Activated T-helper 2 cell treated with anti-CD3 and anti-CD28 coated beads, Interferon-gamma antibody, Interleukin-2, Interleukin-4, amounts not matched to agents 10 μg/mL and 5 μg/mL and 100 μg/mL, durations not matched to agents 14 hours and 24 hours and 36 hours (primary cell): ENCODE results near the gene DEFB112. TPM values are rescaled to one million over a fixed set of nuclear protein-coding genes. Genes with fewer than 3 reads are reported as not detected.

Experiments
- DNase-seq: peaks from one replicate; pipeline ENCODE4 v3.0.0; 2021; ENCODE audit warnings: low spot score
- H3K27ac Mint-ChIP-seq: one replicate; pipeline ENCODE4 v1.8.0; 2021; ENCODE audit warnings: mixed read lengths
- H3K27me3 Mint-ChIP-seq: one replicate; pipeline ENCODE4 v1.8.0; 2021; ENCODE audit warnings: low read depth, mixed read lengths
- H3K36me3 Mint-ChIP-seq: one replicate; pipeline ENCODE4 v1.8.0; 2021; ENCODE audit warnings: low read depth, mixed read lengths
- H3K4me1 Mint-ChIP-seq: one replicate; pipeline ENCODE4 v1.8.0; 2021; ENCODE audit warnings: low read depth, mixed read lengths
- H3K4me3 Mint-ChIP-seq: one replicate; pipeline ENCODE4 v1.8.0; 2021; ENCODE audit warnings: low read depth, mild to moderate bottlenecking, moderate library complexity, mixed read lengths
- H3K9me3 Mint-ChIP-seq: one replicate; pipeline ENCODE4 v1.8.0; 2021; ENCODE audit warnings: mixed read lengths
- intact Hi-C: fragments of 100-400 bp; cut with micrococcal nuclease; formaldehyde crosslinking; loops from one replicate; pipeline ENCODE4 v1.15.1; 2023
- total RNA-seq: library from RNA; stranded (reverse); gene quantifications from 2 replicates; pipeline ENCODE4 v1.2.3, GENCODE V29; 2022

The DEFB112 gene
- total RNA-seq: not detected in 2 replicates

DNA sequence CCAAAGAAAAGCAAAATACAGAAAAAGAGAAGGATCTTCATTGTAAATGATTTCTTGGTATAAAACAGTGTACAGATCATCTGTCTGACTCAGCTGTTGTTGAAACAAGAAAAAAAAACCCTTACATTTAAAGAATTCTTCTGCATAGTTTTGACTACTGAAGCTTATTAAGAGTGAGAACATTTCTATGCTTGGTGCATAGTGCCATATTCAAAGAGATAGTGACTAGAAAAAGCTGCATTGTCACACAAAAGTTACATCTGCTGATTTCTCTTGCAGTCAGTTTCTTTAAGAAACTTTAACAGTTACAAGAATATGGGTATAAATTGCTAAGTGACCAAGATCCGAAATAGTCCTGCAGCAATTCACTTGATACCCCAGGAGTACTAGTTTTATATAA lies at the start of gene DEFB112:
Gene DEFB112, minus strand, starts transcription at position 101 of the 400 bp plus-strand sequence. Its CDS starts 60 bp downstream, at position 41.
- H3K4me3 Mint-ChIP-seq: no peak within 1 kb of the TSS
- H3K27ac Mint-ChIP-seq: no peak within 1 kb of the TSS
- no peak for DNase-seq
- intact Hi-C loops: no loop called here
- no peaks in the 10 kb centered on the region for H3K9me3 Mint-ChIP-seq
- no peaks in the 10 kb centered on the region for H3K27me3 Mint-ChIP-seq
- H3K36me3 Mint-ChIP-seq: no peaks in the 10 kb centered on the region
- no peaks in the 10 kb centered on the region for H3K4me1 Mint-ChIP-seq

DNA sequence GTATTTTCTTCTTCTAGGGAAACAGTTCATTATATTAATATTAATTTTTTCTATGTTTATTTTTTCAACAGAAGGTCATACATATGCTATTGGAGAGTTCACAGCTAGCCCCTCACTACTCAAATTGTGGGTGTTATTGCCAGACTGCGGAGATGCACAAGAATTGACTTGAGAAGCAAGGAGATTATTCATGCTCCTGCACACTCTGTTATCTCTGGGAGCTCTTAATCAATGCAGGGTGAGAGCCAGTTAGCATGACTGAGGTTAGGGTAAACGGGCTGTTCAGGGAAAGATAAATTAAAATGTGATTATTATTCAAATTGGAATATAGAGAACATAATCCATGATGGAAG lies 48.9 kb upstream of the DEFB112 start:
- intact Hi-C loops: no loop called here

GRCh38 chr6:50097966-50098640 lies 48.4 kb upstream of the DEFB112 start:
- DNase-seq: no peak
- Mint-ChIP-seq H3K4me1 (no peaks in the 10 kb centered on the region), H3K27ac (no peak overlapping the region), H3K27me3 (no peaks in the 10 kb centered on the region), H3K4me3 (no peak overlapping the region), H3K9me3 (no peaks in the 10 kb centered on the region), H3K36me3 (no peaks in the 10 kb centered on the region)
- intact Hi-C loops: no loop called here

More for the DNA sequence above, 48.9 kb upstream of the DEFB112 start:
- no peaks in the 10 kb centered on the region for H3K27me3 Mint-ChIP-seq
- H3K4me1 Mint-ChIP-seq: no peaks in the 10 kb centered on the region
- H3K36me3 Mint-ChIP-seq: no peaks in the 10 kb centered on the region
- no peak overlapping the region for H3K27ac Mint-ChIP-seq
- no peak overlapping the region for H3K4me3 Mint-ChIP-seq
- no peaks in the 10 kb centered on the region for H3K9me3 Mint-ChIP-seq
- DNase-seq: no peak

DNA sequence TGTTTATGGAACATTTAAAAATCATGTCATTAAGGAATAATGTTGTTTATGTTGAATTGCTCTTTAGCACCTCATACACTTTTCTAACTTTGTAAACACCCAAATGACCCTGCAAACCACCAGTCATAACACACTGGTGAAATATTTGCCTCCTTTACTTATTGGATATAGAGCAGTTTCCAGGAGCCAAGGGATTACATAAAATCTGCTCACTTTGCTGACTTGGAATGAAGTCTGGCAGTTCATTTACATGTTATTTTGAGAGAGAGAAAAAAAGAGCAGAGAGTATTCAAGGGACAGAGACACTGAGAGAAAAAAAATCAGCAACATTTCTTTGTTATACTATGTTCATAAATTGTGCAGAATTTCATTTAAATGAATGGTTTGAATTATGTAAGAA lies 46.6 kb upstream of the DEFB112 start:
- no peaks in the 10 kb centered on the region for H3K9me3 Mint-ChIP-seq
- H3K27me3 Mint-ChIP-seq: no peaks in the 10 kb centered on the region
- H3K4me1 Mint-ChIP-seq: no peaks in the 10 kb centered on the region
- DNase-seq: no peak
- H3K4me3 Mint-ChIP-seq: no peak overlapping the region
- no peak overlapping the region for H3K27ac Mint-ChIP-seq
- intact Hi-C loops: no loop called here
- H3K36me3 Mint-ChIP-seq: no peaks in the 10 kb centered on the region

DNA sequence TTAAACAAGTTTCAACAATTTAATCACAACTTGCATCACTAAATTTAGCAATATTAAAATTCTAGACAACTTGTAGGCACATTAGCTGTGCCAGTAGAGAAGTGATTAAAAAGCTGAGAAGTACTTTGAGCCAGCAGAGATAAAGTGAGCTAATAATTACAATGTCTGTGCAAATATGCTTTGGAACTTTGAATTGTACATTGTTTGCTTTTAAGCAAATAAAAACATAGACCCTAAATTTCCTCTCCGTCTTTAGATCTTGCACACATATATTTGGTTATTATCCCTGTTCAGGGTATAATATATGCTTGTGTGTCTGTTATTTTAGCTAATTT lies 44.2 kb upstream of the DEFB112 start:
- Mint-ChIP-seq H3K36me3 (no peaks in the 10 kb centered on the region), H3K27me3 (no peaks in the 10 kb centered on the region), H3K4me1 (no peaks in the 10 kb centered on the region), H3K27ac (no peak overlapping the region), H3K4me3 (no peak overlapping the region), H3K9me3 (no peaks in the 10 kb centered on the region)
- no peak for DNase-seq
- intact Hi-C loops: no loop called here

DNA sequence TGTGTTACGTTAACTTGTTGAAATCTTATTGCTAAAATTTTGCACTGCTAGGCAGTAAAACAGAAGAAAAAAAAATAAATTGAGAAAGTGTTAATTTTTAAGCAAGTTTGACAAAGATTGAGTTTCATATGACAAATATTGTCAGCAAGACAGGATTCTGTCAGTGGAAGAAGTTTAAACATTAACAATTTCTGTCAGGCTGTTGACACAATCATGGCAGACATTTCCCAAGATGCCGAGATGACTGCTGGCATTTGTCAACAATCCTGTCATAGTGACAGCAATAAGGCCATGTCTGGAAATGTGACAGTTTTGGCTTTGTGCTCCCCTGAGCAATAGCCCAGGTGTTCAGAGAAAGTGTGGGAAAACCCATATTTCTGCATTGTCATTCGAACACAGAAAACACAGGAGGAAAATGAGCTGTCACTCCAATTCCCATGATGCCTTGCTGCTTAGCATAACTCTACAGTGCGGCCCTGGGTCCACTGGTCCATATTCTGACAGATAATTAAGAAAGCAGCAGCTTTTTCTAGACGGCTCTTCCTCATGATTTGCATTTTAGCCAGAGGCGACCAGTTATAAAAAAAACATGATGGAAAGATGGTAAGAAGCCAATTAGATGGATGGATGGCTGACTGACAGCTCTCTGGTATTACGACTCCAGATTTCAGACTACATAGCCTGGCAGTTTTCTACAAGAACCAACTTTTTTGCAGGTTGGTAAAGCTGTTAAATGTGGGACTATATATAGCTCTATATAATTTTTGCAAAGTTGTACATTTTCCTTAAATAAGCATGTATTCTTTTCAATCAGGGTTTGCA lies 43.6 kb upstream of the DEFB112 start:
- Mint-ChIP-seq H3K9me3 (no peaks in the 10 kb centered on the region), H3K4me3 (no peak overlapping the region), H3K4me1 (no peaks in the 10 kb centered on the region), H3K27me3 (no peaks in the 10 kb centered on the region), H3K36me3 (no peaks in the 10 kb centered on the region), H3K27ac (no peak overlapping the region)
- no peak for DNase-seq
- intact Hi-C loops: no loop called here

GRCh38 chr6:50091641-50092040 lies 41.9 kb upstream of the DEFB112 start:
- H3K27ac Mint-ChIP-seq: no peak overlapping the region
- no peaks in the 10 kb centered on the region for H3K4me1 Mint-ChIP-seq
- no peaks in the 10 kb centered on the region for H3K9me3 Mint-ChIP-seq
- H3K27me3 Mint-ChIP-seq: no peaks in the 10 kb centered on the region
- no peak overlapping the region for H3K4me3 Mint-ChIP-seq
- DNase-seq: no peak
- intact Hi-C loops: no loop called here
- no peaks in the 10 kb centered on the region for H3K36me3 Mint-ChIP-seq

- Mint-ChIP-seq H3K27ac (no peak overlapping the region), H3K4me1 (no peaks in the 10 kb centered on the region), H3K9me3 (no peaks in the 10 kb centered on the region), H3K27me3 (no peaks in the 10 kb centered on the region), H3K4me3 (no peak overlapping the region), H3K36me3 (no peaks in the 10 kb centered on the region)
- intact Hi-C loops: no loop called here
- DNase-seq: no peak
These were observed 40.2 kb upstream of the DEFB112 start for GRCh38 chr6:50089911-50090310.

DNA sequence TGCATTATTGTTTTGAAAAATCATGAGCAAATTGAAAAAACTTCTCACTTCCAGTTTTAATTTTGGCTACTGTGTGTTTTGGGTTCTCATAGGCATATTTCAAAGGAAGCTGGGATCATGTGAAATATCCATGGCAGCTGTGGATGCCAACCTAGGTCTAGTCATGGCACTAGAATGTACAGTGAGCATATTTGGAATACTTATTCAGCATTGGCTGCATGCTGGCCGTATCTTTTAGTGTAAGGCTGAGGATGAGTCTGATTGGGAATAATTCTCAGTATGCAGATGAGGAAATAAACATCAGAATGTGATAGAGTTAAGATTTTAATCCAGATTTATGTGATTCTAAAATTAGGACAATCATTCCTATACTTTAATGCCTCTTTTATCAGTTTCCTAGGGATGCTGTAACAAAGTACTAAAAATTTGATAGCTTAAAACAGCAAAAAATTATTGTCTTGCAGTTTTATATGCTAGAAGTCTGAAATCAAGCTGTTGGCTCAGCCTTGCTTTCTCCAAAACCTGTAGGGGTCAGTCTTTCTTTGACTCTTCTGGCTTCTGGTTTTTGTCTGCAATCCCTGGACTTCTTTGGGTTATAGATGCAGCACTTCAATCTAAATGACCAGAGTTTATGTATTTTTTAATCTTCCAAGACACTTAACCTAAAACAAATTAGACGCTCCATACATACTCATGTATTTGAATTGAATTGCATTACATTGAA lies 37.7 kb upstream of the DEFB112 start:
- Mint-ChIP-seq H3K9me3 (no peaks in the 10 kb centered on the region), H3K36me3 (no peaks in the 10 kb centered on the region)

DNA sequence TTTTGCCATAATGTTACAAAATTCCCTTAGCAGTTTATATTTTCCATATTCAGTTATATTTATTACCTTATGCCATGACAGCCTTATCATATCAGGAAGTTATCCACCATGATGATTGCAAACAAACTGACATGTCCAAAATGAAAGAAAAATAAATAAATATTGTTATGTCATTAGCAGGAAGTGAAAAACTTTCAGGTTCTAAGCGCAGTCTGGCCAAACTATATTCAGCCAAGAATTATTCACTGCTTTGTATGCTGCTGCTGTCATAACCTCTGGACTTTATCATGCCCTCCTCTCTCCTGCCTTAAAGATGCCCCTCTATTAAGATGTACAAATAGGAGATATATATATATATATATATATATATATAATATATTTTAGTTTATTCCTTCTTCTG lies 27.7 kb upstream of the DEFB112 start:
- Mint-ChIP-seq H3K36me3 (no peaks in the 10 kb centered on the region), H3K4me1 (no peaks in the 10 kb centered on the region), H3K27me3 (no peaks in the 10 kb centered on the region), H3K9me3 (no peaks in the 10 kb centered on the region), H3K4me3 (no peak overlapping the region), H3K27ac (no peak overlapping the region)
- intact Hi-C loops: no loop called here
- no peak for DNase-seq

More for the DNA sequence above, 37.7 kb upstream of the DEFB112 start:
- H3K4me3 Mint-ChIP-seq: no peak overlapping the region
- no peak overlapping the region for H3K27ac Mint-ChIP-seq
- H3K27me3 Mint-ChIP-seq: no peaks in the 10 kb centered on the region
- H3K4me1 Mint-ChIP-seq: no peaks in the 10 kb centered on the region
- intact Hi-C loops: no loop called here
- no peak for DNase-seq

DNA sequence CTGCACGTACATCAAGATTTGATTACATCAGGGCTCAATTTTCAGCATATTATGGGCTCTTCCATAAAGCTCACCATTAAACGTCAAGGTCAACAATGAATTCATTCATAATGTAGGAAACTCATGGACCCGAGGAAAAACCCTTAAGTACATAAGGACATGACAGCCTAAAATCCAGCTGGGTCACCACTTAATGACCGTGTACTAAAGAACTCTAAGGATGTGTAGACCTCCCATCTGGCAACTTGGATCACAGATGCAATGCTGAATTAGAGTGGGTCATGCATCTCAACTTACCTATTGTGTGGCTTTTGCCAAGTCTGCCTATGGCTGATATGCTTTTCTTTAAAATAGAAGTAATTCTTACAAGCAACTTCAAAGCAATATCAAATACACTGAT lies 26.7 kb upstream of the DEFB112 start:
- Mint-ChIP-seq H3K9me3 (no peaks in the 10 kb centered on the region), H3K27me3 (no peaks in the 10 kb centered on the region), H3K4me1 (no peaks in the 10 kb centered on the region), H3K36me3 (no peaks in the 10 kb centered on the region), H3K4me3 (no peak overlapping the region), H3K27ac (no peak overlapping the region)
- intact Hi-C loops: no loop called here
- no peak for DNase-seq

- H3K36me3 Mint-ChIP-seq: no peaks in the 10 kb centered on the region
- H3K9me3 Mint-ChIP-seq: no peaks in the 10 kb centered on the region
- DNase-seq: no peak
- H3K4me1 Mint-ChIP-seq: no peaks in the 10 kb centered on the region
- no peak overlapping the region for H3K4me3 Mint-ChIP-seq
- intact Hi-C loops: no loop called here
- no peaks in the 10 kb centered on the region for H3K27me3 Mint-ChIP-seq
- H3K27ac Mint-ChIP-seq: no peak overlapping the region
These were observed 22.2 kb upstream of the DEFB112 start for GRCh38 chr6:50071921-50072320.

DNA sequence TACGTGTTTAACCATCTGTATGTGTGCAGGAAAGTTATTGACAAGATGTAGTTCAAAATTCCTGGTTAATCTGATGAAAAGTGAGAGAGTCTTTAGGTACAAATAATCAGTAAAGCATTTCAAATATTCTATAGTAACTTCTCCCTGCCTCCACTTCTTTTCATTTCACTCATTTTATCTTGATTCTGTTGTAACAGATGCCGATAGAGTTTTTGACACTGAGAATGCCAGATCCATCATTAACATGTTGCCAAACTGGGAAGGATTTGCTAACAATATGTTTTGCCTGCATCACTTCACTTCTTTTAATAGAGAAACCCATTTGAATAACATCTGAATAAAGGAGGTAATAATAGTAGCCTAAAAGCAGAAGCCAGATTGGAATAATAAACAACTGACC lies 20.4 kb upstream of the DEFB112 start:
- H3K4me3 Mint-ChIP-seq: no peak overlapping the region
- no peak for DNase-seq
- H3K27ac Mint-ChIP-seq: no peak overlapping the region
- no peaks in the 10 kb centered on the region for H3K36me3 Mint-ChIP-seq
- H3K27me3 Mint-ChIP-seq: no peaks in the 10 kb centered on the region
- no peaks in the 10 kb centered on the region for H3K9me3 Mint-ChIP-seq
- H3K4me1 Mint-ChIP-seq: no peaks in the 10 kb centered on the region
- intact Hi-C loops: no loop called here
